CD4-positive, alpha-beta T cell treated with Interferon gamma for 1 hour (primary cell): ENCODE results near the gene DNAJB2.
"Not testable (repeated sequence)": the region's sequence is repeated elsewhere in the genome, so short reads cannot be mapped to it uniquely, and the experiment has no call there.

ENCODE experiments used
- DNase-seq: peaks from one replicate; pipeline ENCODE4 v3.0.0-alpha.2; 2020

The DNAJB2 gene

GRCh38 chr2:219306047-219306446, 26.9 kb downstream of the DNAJB2 start:
- no peak for DNase-seq

- peak; percentile 39 for DNase-seq
These were observed 29.3 kb downstream of the DNAJB2 start for GRCh38 chr2:219308142-219309101.

- no peak for DNase-seq
These were observed 30.1 kb downstream of the DNAJB2 start, which contains the start of gene PTPRN for GRCh38 chr2:219309278-219309677. TSS of gene PTPRN (minus strand) at chr2:219309401. CDS start at chr2:219309332, 69 bp downstream.

GRCh38 chr2:219312683-219313263, 33.6 kb downstream of the DNAJB2 start:
- DNase-seq = not testable (repeated sequence)

GRCh38 chr2:219314804-219315468, 35.8 kb downstream of the DNAJB2 start:
- no peak for DNase-seq

GRCh38 chr2:219323434-219323833, 44.3 kb downstream of the DNAJB2 start:
- DNase-seq = no peak

- DNase-seq = no peak
These were observed 46.0 kb downstream of the DNAJB2 start for GRCh38 chr2:219325136-219325535.

GRCh38 chr2:219325657-219326315, 46.6 kb downstream of the DNAJB2 start:
- DNase-seq = no peak

GRCh38 chr2:219327719-219328118, 48.6 kb downstream of the DNAJB2 start:
- DNase-seq = no peak

- DNase-seq = no peak
These were observed 52.5 kb downstream of the DNAJB2 start for GRCh38 chr2:219331560-219332213.

GRCh38 chr2:219332542-219332941, 53.4 kb downstream of the DNAJB2 start, which contains the start of gene RESP18:
TSS of gene RESP18 (minus strand) at chr2:219332744.
- DNase-seq = no peak

- DNase-seq = no peak
These were observed 54.9 kb downstream of the DNAJB2 start for GRCh38 chr2:219334076-219334475.

- no peak for DNase-seq
These were observed 56.2 kb downstream of the DNAJB2 start for GRCh38 chr2:219335373-219335786.
